H9 (cell line): ENCODE results near the gene BTD. TPM values are rescaled to one million over a fixed set of nuclear protein-coding genes. Genes with fewer than 3 reads are reported as not detected.

Experiments
- DNase-seq: peaks from one replicate; pipeline ENCODE4 v3.0.0-alpha.2; 2017
- H2AFZ ChIP-seq: one replicate; pipeline ENCODE4 v1.6.1; 2013; ENCODE audit warnings: mild to moderate bottlenecking, low read length, control low read depth, moderate library complexity
- H2AK5ac ChIP-seq: 2 replicates; pipeline ENCODE4 v1.6.1; 2013; ENCODE audit warnings: low read length, control low read depth, mixed read lengths; ENCODE audit not compliant: insufficient read length
- H2BK120ac ChIP-seq: one replicate; pipeline ENCODE4 v1.6.1; 2013; ENCODE audit warnings: low read depth, mild to moderate bottlenecking, low read length, control low read depth, inconsistent platforms; ENCODE audit not compliant: poor library complexity, severe bottlenecking
- H2BK12ac ChIP-seq: 2 replicates; pipeline ENCODE4 v1.6.1; 2013; ENCODE audit warnings: low read length, control low read depth, mixed read lengths, low read depth; ENCODE audit not compliant: insufficient read length
- H2BK15ac ChIP-seq: 2 replicates; pipeline ENCODE4 v1.6.1; 2013; ENCODE audit warnings: low read depth, low read length, control low read depth
- H2BK20ac ChIP-seq: one replicate; pipeline ENCODE4 v1.6.1; 2013; ENCODE audit warnings: low read depth, mild to moderate bottlenecking, low read length, control low read depth, inconsistent platforms; ENCODE audit not compliant: poor library complexity, severe bottlenecking
- H2BK5ac ChIP-seq: 2 replicates; pipeline ENCODE4 v1.6.1; 2013; ENCODE audit warnings: low read length, control low read depth, mixed read lengths; ENCODE audit not compliant: insufficient read length
- H3K14ac ChIP-seq: 2 replicates; pipeline ENCODE4 v1.6.1; 2013; ENCODE audit warnings: low read length, control low read depth; ENCODE audit not compliant: insufficient read depth
- H3K18ac ChIP-seq: 2 replicates; pipeline ENCODE4 v1.6.1; 2013; ENCODE audit warnings: low read depth, mild to moderate bottlenecking, mixed read lengths, low read length, control low read depth; ENCODE audit not compliant: insufficient read length
- H3K23ac ChIP-seq: 2 replicates; pipeline ENCODE4 v1.6.1; 2013; ENCODE audit warnings: low read length, control low read depth, mixed read lengths, low read depth; ENCODE audit not compliant: insufficient read length
- H3K23me2 ChIP-seq: 2 replicates; pipeline ENCODE4 v1.6.1; 2013; ENCODE audit warnings: low read depth, mild to moderate bottlenecking, mixed read lengths, low read length, control low read depth; ENCODE audit not compliant: insufficient read length, poor library complexity, severe bottlenecking
- H3K27ac ChIP-seq: 2 replicates; pipeline ENCODE4 v1.5.1; 2013; ENCODE audit warnings: low read length, control low read depth, mixed read lengths, low read depth; ENCODE audit not compliant: insufficient read length
- H3K27me3 ChIP-seq: 2 replicates; pipeline ENCODE4 v1.6.1; 2013; ENCODE audit warnings: low read length, control low read depth, inconsistent platforms; ENCODE audit not compliant: insufficient read depth
- H3K4ac ChIP-seq: 2 replicates; pipeline ENCODE4 v1.6.1; 2013; ENCODE audit warnings: low read depth, mild to moderate bottlenecking, control low read depth, inconsistent platforms, low read length, moderate library complexity
- H3K4me1 ChIP-seq: 2 replicates; pipeline ENCODE4 v1.6.1; 2013; ENCODE audit warnings: low read length, control low read depth, inconsistent platforms; ENCODE audit not compliant: insufficient read depth
- H3K4me2 ChIP-seq: 2 replicates; pipeline ENCODE4 v1.6.1; 2013; ENCODE audit warnings: low read length, control low read depth, mixed read lengths; ENCODE audit not compliant: insufficient read length, insufficient read depth
- H3K56ac ChIP-seq: 2 replicates; pipeline ENCODE4 v1.6.1; 2013; ENCODE audit warnings: low read depth, mild to moderate bottlenecking, mixed read lengths, low read length, control low read depth; ENCODE audit not compliant: insufficient read length
- H3K79me1 ChIP-seq: 2 replicates; pipeline ENCODE4 v1.6.1; 2013; ENCODE audit warnings: low read depth, mild to moderate bottlenecking, moderate library complexity, low read length, control low read depth, inconsistent platforms; ENCODE audit not compliant: insufficient read depth, poor library complexity, severe bottlenecking
- H3K79me2 ChIP-seq: 2 replicates; pipeline ENCODE4 v1.6.1; 2013; ENCODE audit warnings: low read length, control low read depth, inconsistent platforms; ENCODE audit not compliant: insufficient read depth
- H3K9ac ChIP-seq: 2 replicates; pipeline ENCODE4 v1.6.1; 2013; ENCODE audit warnings: low read length, control low read depth, mixed read lengths; ENCODE audit not compliant: insufficient read length; ENCODE audit errors: extremely low read depth
- H3K9me3 ChIP-seq: one replicate; pipeline ENCODE4 v1.6.1; 2013; ENCODE audit warnings: low read depth, low read length, inconsistent platforms; ENCODE audit not compliant: control insufficient read depth
- H3T11ph ChIP-seq: one replicate; pipeline ENCODE4 v1.6.1; 2013; ENCODE audit warnings: mild to moderate bottlenecking, low read length, control low read depth, inconsistent platforms
- H4K20me1 ChIP-seq: one replicate; pipeline ENCODE4 v1.6.1; 2013; ENCODE audit not compliant: control insufficient read depth, insufficient read length, insufficient read depth
- H4K5ac ChIP-seq: 2 replicates; pipeline ENCODE4 v1.6.1; 2013; ENCODE audit warnings: low read depth, mild to moderate bottlenecking, mixed read lengths, low read length, control low read depth; ENCODE audit not compliant: insufficient read length
- H4K8ac ChIP-seq: replicated peaks from 2 replicates; pipeline ENCODE4 v1.6.1; 2013; ENCODE audit warnings: low read length, control low read depth, mixed read lengths, low read depth; ENCODE audit not compliant: insufficient read length
- H4K91ac ChIP-seq: 2 replicates; pipeline ENCODE4 v1.6.1; 2013; ENCODE audit warnings: low read depth, mild to moderate bottlenecking, moderate library complexity, mixed read lengths, low read length, control low read depth; ENCODE audit not compliant: insufficient read length
- H3K27ac Mint-ChIP-seq, 3 experiments: 2 replicates in 2 of 3; 3 replicates in 1 of 3; pipeline ENCODE4 v1.8.0; 2020 to 2021; ENCODE audit warnings: mixed read lengths in 3 of 3, mild to moderate bottlenecking in 1 of 3, moderate library complexity in 1 of 3
- H3K27me3 Mint-ChIP-seq: 2 replicates; pipeline ENCODE4 v1.8.0; 2021; ENCODE audit warnings: low read depth, mild to moderate bottlenecking, moderate library complexity, mixed read lengths
- H3K36me3 Mint-ChIP-seq, 3 experiments: 2 replicates in 2 of 3; 3 replicates in 1 of 3; pipeline ENCODE4 v1.8.0; 2020 to 2021; ENCODE audit warnings: low read depth in 3 of 3, mixed read lengths in 3 of 3; ENCODE audit not compliant: insufficient read depth in 1 of 3
- H3K4me1 Mint-ChIP-seq, 2 experiments: 2 replicates each; pipeline ENCODE4 v1.8.0; 2020; ENCODE audit warnings: mixed read lengths in 2 of 2
- H3K4me3 Mint-ChIP-seq, 2 experiments: 2 replicates in 1 of 2; 3 replicates in 1 of 2; pipeline ENCODE4 v1.8.0; 2020 to 2021; ENCODE audit warnings: mild to moderate bottlenecking in 2 of 2, mixed read lengths in 2 of 2, moderate library complexity in 1 of 2
- H3K9me3 Mint-ChIP-seq, 2 experiments: 2 replicates in 1 of 2; 3 replicates in 1 of 2; pipeline ENCODE4 v1.8.0; 2020; ENCODE audit warnings: mild to moderate bottlenecking in 2 of 2, mixed read lengths in 2 of 2, moderate library complexity in 1 of 2
- WGBS: extraction: QIAGEN DNeasy Blood & Tissue Kit; methylation state at CpG from one replicate; pipeline ENCODE4 v1.1.7; 2013; ENCODE audit warnings: missing lambda C conversion rate, low lambda C conversion rate, mixed read lengths; ENCODE audit not compliant: insufficient read length; ENCODE audit errors: extremely low coverage; 5-methylcytosine and 5-hydroxymethylcytosine counted together
- total RNA-seq: library from RNA; stranded (reverse); gene quantifications from 2 replicates; pipeline ENCODE4 v1.2.1, GENCODE V29; 2021
- TF ChIP-seq, protein P1 (sequence below): fragments of 200-600 bp; sonication (generic); conservative IDR thresholded peaks from 3 replicates; pipeline ENCODE4 v1.8.0; 2021; ENCODE audit warnings: antibody characterized with exemption, mild to moderate bottlenecking

The BTD gene
- total RNA-seq, 1 experiment from 2014 or later: 21.5 TPM

DNA sequence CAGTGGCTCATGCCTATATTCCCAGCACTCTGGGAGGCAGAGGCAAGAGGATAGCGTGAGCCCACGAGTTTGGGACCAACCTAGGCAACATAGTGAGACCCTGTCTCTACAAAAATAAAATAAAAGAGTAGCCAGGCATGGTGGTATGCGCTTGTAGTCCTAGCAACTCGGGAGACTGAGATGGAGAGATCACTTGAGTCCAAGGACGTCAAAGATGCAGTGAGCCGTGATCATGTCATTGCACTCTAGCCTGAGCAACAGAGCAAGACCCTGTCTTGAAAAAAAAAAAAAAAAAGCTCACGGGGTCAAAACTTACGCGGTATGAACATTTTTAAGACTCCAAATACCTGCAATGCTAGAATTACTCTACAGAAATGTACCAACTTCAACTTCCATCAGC, 43.0 kb upstream of the BTD start:
- H3K9me3 ChIP-seq: no peaks in the 10 kb centered on the region
- no peak overlapping the region for H4K8ac ChIP-seq
- H2AFZ ChIP-seq: no peak overlapping the region
- no peak overlapping the region for H3K4ac ChIP-seq
- no peaks in the 10 kb centered on the region for H3K4me1 ChIP-seq
- H3K9ac ChIP-seq: no peak overlapping the region
- no peak overlapping the region for H3K27ac Mint-ChIP-seq
- no peak overlapping the region for H3K27ac ChIP-seq
- no peak overlapping the region for H3K4me3 Mint-ChIP-seq
- no peak overlapping the region for H2BK20ac ChIP-seq
- H3K36me3 Mint-ChIP-seq: peaks cover 3 to 34% (median 17%) of the 10 kb centered on the region in 3 experiments; a peak in 6 of 7 replicates
- H3K4me2 ChIP-seq: no peak overlapping the region
- TF ChIP-seq, protein P1, sequence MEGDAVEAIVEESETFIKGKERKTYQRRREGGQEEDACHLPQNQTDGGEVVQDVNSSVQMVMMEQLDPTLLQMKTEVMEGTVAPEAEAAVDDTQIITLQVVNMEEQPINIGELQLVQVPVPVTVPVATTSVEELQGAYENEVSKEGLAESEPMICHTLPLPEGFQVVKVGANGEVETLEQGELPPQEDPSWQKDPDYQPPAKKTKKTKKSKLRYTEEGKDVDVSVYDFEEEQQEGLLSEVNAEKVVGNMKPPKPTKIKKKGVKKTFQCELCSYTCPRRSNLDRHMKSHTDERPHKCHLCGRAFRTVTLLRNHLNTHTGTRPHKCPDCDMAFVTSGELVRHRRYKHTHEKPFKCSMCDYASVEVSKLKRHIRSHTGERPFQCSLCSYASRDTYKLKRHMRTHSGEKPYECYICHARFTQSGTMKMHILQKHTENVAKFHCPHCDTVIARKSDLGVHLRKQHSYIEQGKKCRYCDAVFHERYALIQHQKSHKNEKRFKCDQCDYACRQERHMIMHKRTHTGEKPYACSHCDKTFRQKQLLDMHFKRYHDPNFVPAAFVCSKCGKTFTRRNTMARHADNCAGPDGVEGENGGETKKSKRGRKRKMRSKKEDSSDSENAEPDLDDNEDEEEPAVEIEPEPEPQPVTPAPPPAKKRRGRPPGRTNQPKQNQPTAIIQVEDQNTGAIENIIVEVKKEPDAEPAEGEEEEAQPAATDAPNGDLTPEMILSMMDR: no peak
- peaks cover 2 to 5% of the 10 kb centered on the region in 2 experiments; a peak in 3 of 4 replicates for H3K4me1 Mint-ChIP-seq
- H3T11ph ChIP-seq: no peak overlapping the region
- no peaks in the 10 kb centered on the region for H3K9me3 Mint-ChIP-seq
- H3K27me3 Mint-ChIP-seq: no peaks in the 10 kb centered on the region
- no CpG with 5 or more reads among the region's 9 CpGs for WGBS
- DNase-seq: no peak
- H2AK5ac ChIP-seq: no peak overlapping the region
- H2BK5ac ChIP-seq: no peak overlapping the region
- no peak overlapping the region for H3K23ac ChIP-seq
- H2BK15ac ChIP-seq: no peak overlapping the region
- H3K56ac ChIP-seq: no peak overlapping the region
- H3K79me1 ChIP-seq: no peaks in the 10 kb centered on the region
- H4K5ac ChIP-seq: no peak overlapping the region
- H3K14ac ChIP-seq: no peak overlapping the region
- no peaks in the 10 kb centered on the region for H3K23me2 ChIP-seq
- no peak overlapping the region for H2BK12ac ChIP-seq
- no peaks in the 10 kb centered on the region for H3K79me2 ChIP-seq
- no peak overlapping the region for H2BK120ac ChIP-seq
- H3K18ac ChIP-seq: no peak overlapping the region
- no peak overlapping the region for H4K91ac ChIP-seq
- no peaks in the 10 kb centered on the region for H3K27me3 ChIP-seq
- no peaks in the 10 kb centered on the region for H4K20me1 ChIP-seq
